Breast epithelium (tissue), 4 donors: ENCODE results near the gene MAP3K6. TPM values are rescaled to one million over a fixed set of nuclear protein-coding genes. Genes with fewer than 3 reads are reported as not detected.
A peak's percentile ranks its signal among the peaks of the same experiment; 100 is the strongest.

Experiments
- DNase-seq, 2 donors: peaks; one replicate each; pipeline ENCODE4 v3.0.0-alpha.2; 2019; ENCODE audit warnings: low spot score in 2 of 2
- H3K27ac ChIP-seq, 2 donors: fragments of 200-600 bp; sonication (generic) in 1 of 2; one replicate each; pipeline ENCODE4 v1.5.1; 2016 to 2019; ENCODE audit warnings: mild to moderate bottlenecking in 1 of 2
- H3K27me3 ChIP-seq, 2 donors: fragments of 200-600 bp; sonication (generic) in 1 of 2; one replicate each; pipeline versions ENCODE4 v1.5.1 to v1.6.0; 2017 to 2019; ENCODE audit warnings: control low read depth in 1 of 2, mild to moderate bottlenecking in 1 of 2
- H3K36me3 ChIP-seq: fragments of 200-600 bp; one replicate; pipeline ENCODE4 v1.5.1; 2019
- H3K4me1 ChIP-seq, 2 donors: fragments of 200-600 bp; sonication (generic); one replicate each; pipeline ENCODE4 v1.5.1; 2016 to 2019; ENCODE audit warnings: control low read depth in 1 of 2
- H3K4me3 ChIP-seq, 3 donors: fragments of 200-600 bp; sonication (generic); 1 replicate in 2 of 3; 2 replicates in 1 of 3; pipeline ENCODE4 v1.5.1; 2016 to 2019; ENCODE audit warnings: mild to moderate bottlenecking in 3 of 3, moderate library complexity in 2 of 3
- H3K9me3 ChIP-seq, 2 donors: fragments of 200-600 bp; sonication (generic) in 1 of 2; one replicate each; pipeline ENCODE4 v1.5.1; 2016 to 2019; ENCODE audit warnings: control low read depth in 1 of 2
- CTCF ChIP-seq, 3 donors: fragments of 450-650 bp; IDR thresholded peaks; one replicate each; pipeline ENCODE4 v1.5.1; 2016 to 2017; ENCODE audit warnings: antibody characterized with exemption in 3 of 3, mild to moderate bottlenecking in 3 of 3, moderate library complexity in 3 of 3
- POLR2A ChIP-seq: fragments of 450-650 bp; IDR thresholded peaks from one replicate; pipeline ENCODE4 v1.6.1; 2016; ENCODE audit warnings: antibody characterized with exemption, mild to moderate bottlenecking, moderate library complexity
- POLR2AphosphoS5 ChIP-seq, 3 donors: sonication (generic); formaldehyde crosslinking; IDR thresholded peaks; one replicate each; pipeline ENCODE4 v1.6.1; 2017; ENCODE audit warnings: antibody characterized with exemption in 3 of 3
- intact Hi-C: fragments of 100-400 bp; cut with DNase I; formaldehyde crosslinking; loops from one replicate; pipeline ENCODE4 v1.15.1; 2023; ENCODE audit warnings: low total_unique reads
- total RNA-seq, 3 donors: library from RNA; depleted of rRNA; stranded (reverse); fragments of >200 nt; gene quantifications; one replicate each; pipeline ENCODE4 v1.1.0, GENCODE V29; 2016

MAP3K6 gene
- total RNA-seq, 3 donors from 2014 or later, result 29.4 to 67.5 (median 52.0) TPM

- Histone ChIP-seq H3K27ac (peak overlapping the region; percentile 10 to 52), H3K9me3 (no peaks in the 10 kb centered on the region), H3K36me3 (no peaks in the 10 kb centered on the region), H3K27me3 (no peaks in the 10 kb centered on the region), H3K4me1 (no peaks in the 10 kb centered on the region), H3K4me3 (peak overlapping the region in 2 of 3 donors; percentile 3 to 44)
- intact Hi-C loops, result no loop called here
- no peak for TF ChIP-seq POLR2A
- TF ChIP-seq CTCF (IDR thresholded peaks at IDR 0.05), result peak; percentile 94 to 97 (median 96)
- peak in 1 of 3 donors; percentile 16 for TF ChIP-seq POLR2AphosphoS5 (IDR thresholded peaks at IDR 0.05)
- DNase-seq, result peak; percentile 65 to 83
Observed at GRCh38 chr1:27357281-27358037, 9.3 kb downstream of the MAP3K6 start.

GRCh38 chr1:27356619-27357280 lies 10.0 kb downstream of the MAP3K6 start:
- Histone ChIP-seq H3K36me3 (no peaks in the 10 kb centered on the region), H3K4me1 (no peaks in the 10 kb centered on the region), H3K9me3 (no peaks in the 10 kb centered on the region), H3K27ac (peak overlapping the region; percentile 10 to 52), H3K27me3 (no peaks in the 10 kb centered on the region), H3K4me3 (peak overlapping the region in 1 of 3 donors; percentile 44)
- no peak for DNase-seq
- TF ChIP-seq CTCF (IDR thresholded peaks at IDR 0.05) (no peak), POLR2AphosphoS5 (IDR thresholded peaks at IDR 0.05) (no peak), POLR2A (no peak)
- intact Hi-C loops, result no loop called here

- H3K27ac ChIP-seq, result no peak overlapping the region
- no peak overlapping the region for H3K4me3 ChIP-seq
- no peak for TF ChIP-seq POLR2A
- TF ChIP-seq CTCF (IDR thresholded peaks at IDR 0.05), result no peak
- no peak for TF ChIP-seq POLR2AphosphoS5 (IDR thresholded peaks at IDR 0.05)
- H3K4me1 ChIP-seq, result no peaks in the 10 kb centered on the region
- no peaks in the 10 kb centered on the region for H3K9me3 ChIP-seq
- H3K27me3 ChIP-seq, result no peaks in the 10 kb centered on the region
- no peak for DNase-seq
- no peaks in the 10 kb centered on the region for H3K36me3 ChIP-seq
- intact Hi-C loops, result no loop called here
Observed at GRCh38 chr1:27356277-27356618, 10.5 kb downstream of the MAP3K6 start.

DNA sequence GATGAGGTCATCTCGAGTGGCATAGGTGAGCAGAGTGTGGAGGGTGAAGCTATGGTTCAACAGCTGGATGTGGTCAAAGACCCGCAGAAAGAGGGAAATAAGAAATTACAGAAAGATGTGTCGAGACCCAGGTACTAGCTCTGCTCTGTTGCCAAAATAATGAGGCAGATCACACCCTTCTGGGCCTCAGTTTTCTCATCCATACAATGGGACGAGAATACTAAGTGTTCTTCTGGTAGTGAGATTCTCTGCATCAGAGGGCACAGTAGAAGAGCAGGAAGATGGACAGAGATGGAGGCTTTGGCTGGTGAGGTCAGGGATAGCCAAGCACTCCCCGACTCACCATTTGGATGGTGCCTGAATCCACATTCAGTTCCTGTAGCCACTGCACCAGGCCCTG lies 11.1 kb downstream of the MAP3K6 start:
- no peak overlapping the region for H3K27ac ChIP-seq
- H3K36me3 ChIP-seq, result no peaks in the 10 kb centered on the region
- no peaks in the 10 kb centered on the region for H3K4me1 ChIP-seq
- no peaks in the 10 kb centered on the region for H3K9me3 ChIP-seq
- no peak for DNase-seq
- no peak for TF ChIP-seq CTCF (IDR thresholded peaks at IDR 0.05)
- no peaks in the 10 kb centered on the region for H3K27me3 ChIP-seq
- H3K4me3 ChIP-seq, result no peak overlapping the region
- intact Hi-C loops, result no loop called here

DNA sequence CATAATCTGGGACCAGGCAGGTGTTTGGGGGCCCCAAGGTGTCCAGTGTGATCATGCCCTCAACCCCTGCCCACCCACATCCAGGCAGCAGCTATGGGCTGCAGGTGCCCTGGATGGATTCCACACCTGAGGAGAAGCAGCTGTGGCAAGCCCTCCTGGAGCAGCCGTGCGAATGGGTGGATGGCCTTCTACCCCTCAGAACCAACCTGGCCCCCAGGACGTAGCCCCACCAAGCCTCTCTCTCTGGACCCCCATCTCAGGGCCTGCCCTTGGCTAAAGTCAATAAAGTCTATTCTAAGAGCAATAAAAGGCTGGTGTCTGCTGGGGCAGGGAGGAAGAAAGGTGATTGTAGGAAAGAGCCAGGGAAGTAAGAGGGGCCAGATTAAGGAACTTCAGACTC lies 13.1 kb downstream of the MAP3K6 start:
- Histone ChIP-seq H3K36me3 (no peaks in the 10 kb centered on the region), H3K27ac (no peak overlapping the region), H3K27me3 (no peaks in the 10 kb centered on the region), H3K4me1 (peaks cover 0 to 4% of the 10 kb centered on the region in 2 donors), H3K9me3 (no peaks in the 10 kb centered on the region), H3K4me3 (no peak overlapping the region)
- DNase-seq, result no peak
- no peak for TF ChIP-seq POLR2A
- no peak for TF ChIP-seq POLR2AphosphoS5 (IDR thresholded peaks at IDR 0.05)
- no peak for TF ChIP-seq CTCF (IDR thresholded peaks at IDR 0.05)
- intact Hi-C loops, result no loop called here
